Testis (tissue), 3 donors: ENCODE measurements around the gene LILRB1. TPM values are rescaled to one million over a fixed set of nuclear protein-coding genes. Genes with fewer than 3 reads are reported as not detected.

ENCODE experiments used
- DNase-seq: peaks from one replicate; pipeline ENCODE4 v3.0.0-alpha.2; 2019
- H3K27ac ChIP-seq, 2 donors: fragments of 200-600 bp; sonication (generic); one replicate each; pipeline ENCODE4 v1.5.1; 2019
- H3K27me3 ChIP-seq: fragments of 200-600 bp; sonication (generic); one replicate; pipeline ENCODE4 v1.5.1; 2019
- H3K36me3 ChIP-seq: fragments of 200-600 bp; sonication (generic); one replicate; pipeline ENCODE4 v1.5.1; 2017; ENCODE audit warnings: low read depth; ENCODE audit errors: missing control alignments
- H3K4me1 ChIP-seq: fragments of 200-600 bp; sonication (generic); one replicate; pipeline ENCODE4 v1.5.1; 2019
- H3K4me3 ChIP-seq, 2 donors: fragments of 200-600 bp; sonication (generic); one replicate each; pipeline ENCODE4 v1.5.1; 2017 to 2019
- H3K9me3 ChIP-seq: fragments of 200-600 bp; sonication (generic); one replicate; pipeline ENCODE4 v1.5.1; 2017
- POLR2A ChIP-seq: fragments of 450-650 bp; IDR thresholded peaks from one replicate; pipeline ENCODE4 v1.6.1; 2017; ENCODE audit warnings: antibody characterized with exemption, mild to moderate bottlenecking, moderate library complexity
- WGBS, 2 donors: methylation state at CpG; one replicate each; pipeline ENCODE4 v1.1.5; 2018; 5-methylcytosine and 5-hydroxymethylcytosine counted together
- intact Hi-C: fragments of 100-400 bp; cut with DNase I; formaldehyde crosslinking; loops from one replicate; pipeline ENCODE4 v1.15.1; 2023; ENCODE audit warnings: low total_unique reads
- polyA plus RNA-seq: library from polyadenylated mRNA; stranded (reverse); fragments of 350-450 nt; fragmentation: Illumina TruSeq; extraction: RNeasy Lipid Tissue Mini Kit (QIAGEN cat#74804); gene quantifications from one replicate; pipeline ENCODE4 v1.2.3, GENCODE V29; 2014; ENCODE audit warnings: low read depth, low replicate concordance; ENCODE audit not compliant: insufficient read depth
- total RNA-seq, 2 donors: library from RNA; depleted of rRNA; stranded (reverse); fragments of >200 nt; gene quantifications; one replicate each; pipeline ENCODE4 v1.2.3, GENCODE V29; 2016
- TF ChIP-seq, protein P1 (sequence below), 3 experiments: fragments of 450-650 bp in 2 of 3; fragments of 200-600 bp in 1 of 3; sonication (generic) in 1 of 3; IDR thresholded peaks; one replicate each; pipeline ENCODE4 v1.5.1; 2016 to 2019; ENCODE audit warnings: antibody characterized with exemption in 3 of 3, mild to moderate bottlenecking in 2 of 3, moderate library complexity in 1 of 3

LILRB1 gene
- total and polyA plus RNA-seq, 3 donors from 2014 or later, result 0.63 to 2.2 (median 0.93) TPM

DNA sequence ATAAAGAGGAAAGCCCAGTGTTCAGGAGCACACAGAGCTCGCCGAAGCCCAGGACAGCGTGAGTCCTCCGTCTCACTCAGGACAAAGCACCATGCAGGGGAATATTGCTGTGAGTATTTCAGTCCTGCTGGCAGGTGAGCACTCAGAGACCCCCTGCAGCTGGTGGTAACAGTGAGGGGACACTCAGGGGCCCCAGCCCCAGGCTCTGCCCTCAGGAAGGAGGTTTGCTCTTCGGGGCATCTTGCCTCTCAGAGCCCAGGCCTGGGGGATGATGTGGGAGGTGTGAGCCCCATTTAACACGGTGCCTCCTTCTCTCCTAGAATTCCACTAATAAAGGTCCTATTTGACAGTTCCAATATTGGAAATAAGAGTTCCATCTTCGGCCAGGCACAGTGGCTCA lies 22.1 kb upstream of the LILRB1 start:
- Histone ChIP-seq H3K4me1 (no peaks in the 10 kb centered on the region), H3K36me3 (no peaks in the 10 kb centered on the region), H3K27me3 (no peaks in the 10 kb centered on the region), H3K9me3 (no peaks in the 10 kb centered on the region), H3K27ac (no peak overlapping the region), H3K4me3 (no peak overlapping the region)
- TF ChIP-seq, protein P1, sequence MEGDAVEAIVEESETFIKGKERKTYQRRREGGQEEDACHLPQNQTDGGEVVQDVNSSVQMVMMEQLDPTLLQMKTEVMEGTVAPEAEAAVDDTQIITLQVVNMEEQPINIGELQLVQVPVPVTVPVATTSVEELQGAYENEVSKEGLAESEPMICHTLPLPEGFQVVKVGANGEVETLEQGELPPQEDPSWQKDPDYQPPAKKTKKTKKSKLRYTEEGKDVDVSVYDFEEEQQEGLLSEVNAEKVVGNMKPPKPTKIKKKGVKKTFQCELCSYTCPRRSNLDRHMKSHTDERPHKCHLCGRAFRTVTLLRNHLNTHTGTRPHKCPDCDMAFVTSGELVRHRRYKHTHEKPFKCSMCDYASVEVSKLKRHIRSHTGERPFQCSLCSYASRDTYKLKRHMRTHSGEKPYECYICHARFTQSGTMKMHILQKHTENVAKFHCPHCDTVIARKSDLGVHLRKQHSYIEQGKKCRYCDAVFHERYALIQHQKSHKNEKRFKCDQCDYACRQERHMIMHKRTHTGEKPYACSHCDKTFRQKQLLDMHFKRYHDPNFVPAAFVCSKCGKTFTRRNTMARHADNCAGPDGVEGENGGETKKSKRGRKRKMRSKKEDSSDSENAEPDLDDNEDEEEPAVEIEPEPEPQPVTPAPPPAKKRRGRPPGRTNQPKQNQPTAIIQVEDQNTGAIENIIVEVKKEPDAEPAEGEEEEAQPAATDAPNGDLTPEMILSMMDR (IDR thresholded peaks at IDR 0.05), result no peak
- no peak for TF ChIP-seq POLR2A
- 88 to 89% methylated on average over 7 of the region's 7 CpGs for WGBS, 2 donors
- intact Hi-C loops, result no loop called here
- DNase-seq, result no peak

DNA sequence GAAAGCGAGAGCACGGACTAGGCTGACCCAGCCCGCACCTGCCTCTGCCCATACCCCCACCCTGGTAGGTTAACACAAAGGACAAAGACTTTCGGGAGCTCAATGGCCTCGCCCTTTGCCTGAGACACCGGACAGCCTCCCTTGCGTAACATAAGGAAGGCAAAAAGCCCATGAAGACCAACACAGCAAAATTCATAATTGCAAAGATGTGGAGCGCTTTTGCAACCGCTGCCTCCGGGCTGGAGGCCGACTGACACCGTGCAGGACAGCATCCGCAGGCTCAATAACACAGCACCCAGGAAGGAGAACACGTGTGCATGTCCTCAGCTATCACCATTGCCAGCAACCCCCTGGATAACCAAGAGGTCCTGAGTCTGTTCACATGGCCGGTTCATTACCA lies 21.5 kb upstream of the LILRB1 start:
- H3K4me1 ChIP-seq, result no peaks in the 10 kb centered on the region

DNA sequence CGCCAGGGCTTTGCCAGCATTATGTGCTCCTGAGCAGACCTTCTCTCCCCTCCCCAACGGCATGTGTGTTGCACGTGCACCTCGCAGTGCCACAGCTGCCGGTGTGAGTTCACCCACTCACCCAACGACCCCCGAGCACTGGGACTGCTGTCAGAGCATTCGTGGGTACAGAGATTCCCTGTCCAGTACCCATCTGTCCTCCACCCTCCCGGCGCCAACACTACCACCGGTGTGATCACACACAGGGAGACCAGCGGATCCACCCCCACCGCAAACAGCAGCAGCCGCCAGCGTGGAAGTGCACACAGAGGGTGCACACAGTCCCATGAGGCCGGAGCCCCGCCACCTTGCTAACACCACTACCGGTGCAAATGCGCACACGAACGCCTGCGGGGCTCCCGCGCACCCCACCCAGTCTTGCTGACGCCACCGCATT lies 20.9 kb upstream of the LILRB1 start:
- Histone ChIP-seq H3K27ac (no peak overlapping the region), H3K9me3 (no peaks in the 10 kb centered on the region), H3K4me3 (no peak overlapping the region), H3K4me1 (no peaks in the 10 kb centered on the region), H3K27me3 (no peaks in the 10 kb centered on the region), H3K36me3 (no peaks in the 10 kb centered on the region)
- no peak for TF ChIP-seq POLR2A
- TF ChIP-seq, protein P1 (IDR thresholded peaks at IDR 0.05), result no peak
- WGBS, 2 donors, result 86 to 87% methylated on average over 23 of the region's 26 CpGs
- no peak for DNase-seq
- intact Hi-C loops, result no loop called here

More for the DNA sequence above, 21.5 kb upstream of the LILRB1 start:
- Histone ChIP-seq H3K27ac (no peak overlapping the region), H3K27me3 (no peaks in the 10 kb centered on the region), H3K9me3 (no peaks in the 10 kb centered on the region), H3K4me3 (no peak overlapping the region), H3K36me3 (no peaks in the 10 kb centered on the region)
- DNase-seq, result no peak
- intact Hi-C loops, result no loop called here
- WGBS, 2 donors, result 84 to 85% methylated on average over 15 of the region's 15 CpGs
- TF ChIP-seq, protein P1 (IDR thresholded peaks at IDR 0.05), result no peak
- no peak for TF ChIP-seq POLR2A

DNA sequence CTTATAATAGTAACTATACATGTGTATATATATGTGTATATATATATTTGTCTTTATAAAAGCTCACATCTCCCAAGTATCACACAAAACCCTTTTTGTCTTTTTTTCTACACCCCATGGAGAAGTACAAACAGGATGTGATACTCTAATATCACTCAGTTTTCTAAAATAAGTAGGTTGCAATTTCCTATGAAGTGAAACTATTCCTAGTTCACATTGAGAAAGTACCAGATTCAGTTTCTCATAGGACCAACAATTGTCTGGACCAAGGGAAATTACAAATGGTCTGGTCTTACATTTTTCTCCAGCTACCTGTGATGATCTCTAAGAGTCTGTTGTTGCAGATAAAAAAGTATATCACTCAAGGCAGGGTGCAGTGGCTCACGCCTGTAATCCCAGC lies 17.9 kb upstream of the LILRB1 start:
- no peaks in the 10 kb centered on the region for H3K27me3 ChIP-seq
- H3K36me3 ChIP-seq, result no peaks in the 10 kb centered on the region
- DNase-seq, result no peak
- H3K4me1 ChIP-seq, result no peaks in the 10 kb centered on the region
- no peaks in the 10 kb centered on the region for H3K9me3 ChIP-seq
- WGBS, 2 donors, result 60 to 76% methylated on average over 1 of the region's 1 CpG
- H3K4me3 ChIP-seq, result no peak overlapping the region
- H3K27ac ChIP-seq, result no peak overlapping the region
- intact Hi-C loops, result no loop called here
- TF ChIP-seq POLR2A, result no peak
- TF ChIP-seq, protein P1 (IDR thresholded peaks at IDR 0.05), result no peak

DNA sequence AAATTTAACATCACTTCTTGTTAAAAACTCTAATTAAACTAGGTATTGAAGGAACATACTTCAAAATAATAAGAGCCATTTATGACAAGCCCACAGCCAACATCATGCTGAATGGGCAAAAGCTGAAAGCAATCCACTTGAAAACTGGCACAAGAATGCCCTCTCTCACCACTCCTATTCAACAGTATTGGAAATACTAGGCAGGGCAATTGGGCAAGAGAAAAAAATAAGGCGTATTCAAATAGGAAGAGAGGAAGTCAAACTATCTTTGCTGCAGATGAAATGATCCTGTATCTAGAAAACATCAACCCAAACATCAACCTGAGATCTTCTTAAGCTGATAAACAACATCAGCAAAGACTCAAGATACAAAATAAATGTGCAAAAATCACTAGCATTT lies 15.6 kb upstream of the LILRB1 start:
- Histone ChIP-seq H3K27me3 (no peaks in the 10 kb centered on the region), H3K4me3 (no peak overlapping the region), H3K9me3 (no peaks in the 10 kb centered on the region), H3K27ac (no peak overlapping the region), H3K36me3 (no peaks in the 10 kb centered on the region), H3K4me1 (no peaks in the 10 kb centered on the region)
- no peak for TF ChIP-seq POLR2A
- TF ChIP-seq, protein P1 (IDR thresholded peaks at IDR 0.05), result no peak
- intact Hi-C loops, result no loop called here
- WGBS, 2 donors, result 94 to 95% methylated on average over 1 of the region's 1 CpG
- DNase-seq, result no peak
